ENCODE measurements around the gene USP35. TPM values are rescaled to one million over a fixed set of nuclear protein-coding genes. Genes with fewer than 3 reads are reported as not detected.

Gene USP35
- total RNA-seq, 2 donors from 2014 or later = 5.2 to 5.6 TPM

- Histone ChIP-seq H3K9me3 (no peaks in the 10 kb centered on the region), H3K27ac (no peak overlapping the region), H3K36me3 (no peaks in the 10 kb centered on the region), H3K27me3 (no peaks in the 10 kb centered on the region), H3K4me3 (no peak overlapping the region), H3K4me1 (no peaks in the 10 kb centered on the region), H3K9ac (ENCODE audit: low read depth in 2 of 2, low read length in 2 of 2) (no peak overlapping the region)
- no peak for TF ChIP-seq CTCF (IDR thresholded peaks at IDR 0.05)
- intact Hi-C loops (cut with DNase I) = no loop called here
- no peak for DNase-seq
These were observed 20.8 kb downstream of the USP35 start for GRCh38 chr11:78209478-78209877.

DNA sequence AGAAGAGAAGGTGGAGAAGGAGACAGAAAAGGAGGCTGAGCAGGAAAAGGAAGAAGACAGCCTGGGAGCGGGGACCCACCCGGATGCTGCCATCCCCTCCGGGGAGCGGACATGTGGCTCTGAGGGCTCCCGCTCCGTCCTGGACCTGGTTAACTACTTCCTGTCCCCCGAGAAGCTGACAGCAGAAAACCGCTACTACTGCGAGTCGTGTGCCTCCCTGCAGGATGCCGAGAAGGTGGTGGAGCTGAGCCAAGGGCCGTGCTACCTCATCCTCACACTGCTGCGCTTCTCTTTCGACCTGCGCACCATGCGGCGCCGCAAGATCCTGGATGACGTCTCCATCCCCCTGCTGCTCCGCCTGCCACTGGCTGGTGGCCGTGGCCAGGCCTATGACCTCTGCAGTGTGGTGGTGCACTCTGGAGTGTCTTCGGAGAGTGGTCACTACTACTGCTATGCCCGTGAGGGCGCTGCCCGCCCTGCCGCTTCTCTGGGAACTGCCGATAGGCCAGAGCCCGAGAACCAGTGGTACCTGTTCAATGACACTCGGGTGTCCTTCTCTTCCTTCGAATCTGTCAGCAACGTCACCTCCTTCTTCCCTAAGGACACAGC is 21.4 kb downstream of the USP35 start:
- no peaks in the 10 kb centered on the region for H3K4me1 ChIP-seq
- no peaks in the 10 kb centered on the region for H3K36me3 ChIP-seq
- no peak for DNase-seq
- H3K27me3 ChIP-seq = no peaks in the 10 kb centered on the region
- no peak overlapping the region for H3K27ac ChIP-seq
- intact Hi-C loops (cut with DNase I) = no loop called here
- H3K9ac ChIP-seq (ENCODE audit: low read depth in 2 of 2, low read length in 2 of 2) = no peak overlapping the region
- no peaks in the 10 kb centered on the region for H3K9me3 ChIP-seq
- H3K4me3 ChIP-seq = no peak overlapping the region
- TF ChIP-seq CTCF (IDR thresholded peaks at IDR 0.05) = no peak

GRCh38 chr11:78211565-78211964 is 22.8 kb downstream of the USP35 start:
- H3K9ac ChIP-seq (ENCODE audit: low read depth in 2 of 2, low read length in 2 of 2) = no peak overlapping the region
- no peak for DNase-seq
- no peak for TF ChIP-seq CTCF (IDR thresholded peaks at IDR 0.05)
- H3K9me3 ChIP-seq = no peaks in the 10 kb centered on the region
- no peaks in the 10 kb centered on the region for H3K36me3 ChIP-seq
- H3K4me1 ChIP-seq = no peaks in the 10 kb centered on the region
- H3K27ac ChIP-seq = no peak overlapping the region
- intact Hi-C loops (cut with DNase I) = no loop called here
- H3K27me3 ChIP-seq = no peaks in the 10 kb centered on the region
- no peak overlapping the region for H3K4me3 ChIP-seq

DNA sequence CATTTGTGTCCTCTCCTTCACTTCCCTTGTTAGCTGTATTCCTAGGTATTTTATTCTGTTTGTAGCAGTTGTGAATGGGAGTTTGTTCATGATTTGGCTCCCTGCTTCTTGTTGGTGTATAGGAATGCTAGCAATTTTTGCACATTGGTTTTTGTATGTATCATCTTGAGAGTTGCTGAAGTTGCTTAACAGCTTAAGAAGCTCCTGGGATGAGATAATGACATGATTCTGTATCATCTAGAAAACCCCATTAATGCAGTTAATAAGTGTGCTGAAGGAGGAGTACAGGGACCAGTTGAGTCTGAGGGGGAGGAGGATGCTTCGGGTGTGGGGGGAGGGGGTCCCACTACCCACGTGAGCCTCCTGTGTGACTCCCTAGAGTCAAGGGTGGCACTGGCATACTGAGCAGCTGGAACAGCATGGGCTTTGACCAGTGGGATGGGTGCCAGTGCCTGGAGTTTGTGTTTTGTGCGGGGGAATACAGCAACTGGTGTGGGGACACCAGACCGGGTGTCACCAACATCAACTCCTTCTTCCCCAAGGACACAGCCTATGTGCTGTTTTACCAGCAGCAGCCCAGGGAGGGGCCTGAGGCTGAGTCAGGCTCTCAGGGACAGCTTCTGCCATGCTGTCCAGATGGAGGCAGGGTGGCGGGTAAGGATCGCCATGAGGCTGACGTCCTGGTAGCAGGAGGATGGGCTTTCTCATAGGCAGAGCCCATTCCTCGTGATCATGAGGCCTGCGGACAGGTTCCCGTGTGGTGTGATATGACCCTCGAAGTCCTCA is 24.1 kb downstream of the USP35 start:
- no peaks in the 10 kb centered on the region for H3K4me1 ChIP-seq
- no peaks in the 10 kb centered on the region for H3K36me3 ChIP-seq
- H3K4me3 ChIP-seq = no peak overlapping the region
- H3K9ac ChIP-seq (ENCODE audit: low read depth in 2 of 2, low read length in 2 of 2) = no peak overlapping the region
- intact Hi-C loops (cut with DNase I) = no loop called here
- DNase-seq = no peak
- no peak overlapping the region for H3K27ac ChIP-seq
- no peak for TF ChIP-seq CTCF (IDR thresholded peaks at IDR 0.05)
- no peaks in the 10 kb centered on the region for H3K9me3 ChIP-seq
- H3K27me3 ChIP-seq = no peaks in the 10 kb centered on the region

GRCh38 chr11:78213526-78214330 is 25.0 kb downstream of the USP35 start:
- H3K9me3 ChIP-seq = no peaks in the 10 kb centered on the region
- H3K4me1 ChIP-seq = no peaks in the 10 kb centered on the region
- H3K36me3 ChIP-seq = no peaks in the 10 kb centered on the region
- no peak overlapping the region for H3K27ac ChIP-seq
- no peak overlapping the region for H3K4me3 ChIP-seq
- no peak for DNase-seq
- no peaks in the 10 kb centered on the region for H3K27me3 ChIP-seq
- TF ChIP-seq CTCF (IDR thresholded peaks at IDR 0.05) = no peak
- H3K9ac ChIP-seq (ENCODE audit: low read depth in 2 of 2, low read length in 2 of 2) = no peak overlapping the region
- intact Hi-C loops (cut with DNase I) = no loop called here

Data from colonic mucosa (tissue), 4 donors.